GM19043 (cell line): ENCODE results near the gene COQ2.
"Not testable (repeated sequence)": the region's sequence is repeated elsewhere in the genome, so short reads cannot be mapped to it uniquely, and the experiment has no call there.

Source experiments
- ATAC-seq: cut with Tn5 transposase; IDR thresholded peaks from one replicate; pipeline ENCODE4 v1.9.1; 2021; ENCODE audit warnings: low read depth; ENCODE audit not compliant: unreplicated experiment

The COQ2 gene

DNA sequence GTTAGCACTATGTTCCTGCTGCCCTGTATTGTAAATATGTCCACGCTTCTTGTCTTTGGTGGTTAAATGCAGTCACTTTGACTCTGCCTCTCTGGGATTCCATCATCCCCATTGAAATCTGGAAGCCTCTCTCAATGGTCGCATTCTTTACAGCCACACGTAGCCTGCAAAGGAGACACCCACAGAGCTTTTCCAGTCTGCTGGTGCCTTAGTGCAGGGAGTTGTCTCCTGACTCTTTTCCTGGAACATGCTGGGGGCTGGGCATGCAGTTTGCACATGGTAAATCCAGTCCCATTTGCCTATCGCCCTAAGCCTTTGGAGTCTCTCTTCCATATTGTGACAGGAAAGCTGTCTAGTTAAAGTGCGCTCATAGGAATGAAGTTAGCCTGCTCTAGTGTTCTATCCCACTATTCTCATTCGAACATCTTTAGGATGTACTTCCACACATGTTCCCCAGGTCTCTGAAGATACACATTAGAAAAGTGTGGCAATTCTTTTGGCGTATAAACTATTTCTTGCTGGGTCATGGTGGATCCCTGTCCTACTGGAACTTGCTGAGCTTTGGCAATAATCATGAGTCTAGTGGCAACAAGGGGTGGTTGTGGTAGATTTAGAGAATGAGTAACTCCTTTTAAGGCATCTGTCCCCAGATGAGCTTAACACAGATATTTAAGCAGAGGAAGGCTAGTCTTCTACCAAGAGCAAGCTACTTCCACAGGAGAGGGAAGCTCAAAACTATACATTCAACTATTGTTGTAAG lies 33.7 kb downstream of the COQ2 start:
- no peak for ATAC-seq

DNA sequence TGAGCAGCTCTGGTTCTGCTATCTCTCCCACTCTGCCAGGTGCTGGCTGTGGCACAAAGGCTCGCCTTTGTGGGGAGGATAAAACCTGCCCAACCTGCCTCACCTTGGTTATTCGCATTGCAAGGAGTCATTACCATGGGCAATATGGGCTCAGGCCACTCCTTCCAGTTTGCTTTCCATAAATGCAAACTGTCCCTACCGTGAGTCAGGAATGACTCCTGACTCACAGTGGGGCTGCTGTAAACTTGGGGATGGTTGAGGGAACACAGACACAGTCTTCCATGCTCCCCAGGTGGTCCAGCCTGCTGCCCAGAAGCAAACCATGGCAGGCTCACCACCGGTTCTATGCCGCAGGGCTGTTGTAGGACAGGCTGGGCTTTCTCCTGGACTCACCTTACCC lies 36.1 kb downstream of the COQ2 start:
- no peak for ATAC-seq

DNA sequence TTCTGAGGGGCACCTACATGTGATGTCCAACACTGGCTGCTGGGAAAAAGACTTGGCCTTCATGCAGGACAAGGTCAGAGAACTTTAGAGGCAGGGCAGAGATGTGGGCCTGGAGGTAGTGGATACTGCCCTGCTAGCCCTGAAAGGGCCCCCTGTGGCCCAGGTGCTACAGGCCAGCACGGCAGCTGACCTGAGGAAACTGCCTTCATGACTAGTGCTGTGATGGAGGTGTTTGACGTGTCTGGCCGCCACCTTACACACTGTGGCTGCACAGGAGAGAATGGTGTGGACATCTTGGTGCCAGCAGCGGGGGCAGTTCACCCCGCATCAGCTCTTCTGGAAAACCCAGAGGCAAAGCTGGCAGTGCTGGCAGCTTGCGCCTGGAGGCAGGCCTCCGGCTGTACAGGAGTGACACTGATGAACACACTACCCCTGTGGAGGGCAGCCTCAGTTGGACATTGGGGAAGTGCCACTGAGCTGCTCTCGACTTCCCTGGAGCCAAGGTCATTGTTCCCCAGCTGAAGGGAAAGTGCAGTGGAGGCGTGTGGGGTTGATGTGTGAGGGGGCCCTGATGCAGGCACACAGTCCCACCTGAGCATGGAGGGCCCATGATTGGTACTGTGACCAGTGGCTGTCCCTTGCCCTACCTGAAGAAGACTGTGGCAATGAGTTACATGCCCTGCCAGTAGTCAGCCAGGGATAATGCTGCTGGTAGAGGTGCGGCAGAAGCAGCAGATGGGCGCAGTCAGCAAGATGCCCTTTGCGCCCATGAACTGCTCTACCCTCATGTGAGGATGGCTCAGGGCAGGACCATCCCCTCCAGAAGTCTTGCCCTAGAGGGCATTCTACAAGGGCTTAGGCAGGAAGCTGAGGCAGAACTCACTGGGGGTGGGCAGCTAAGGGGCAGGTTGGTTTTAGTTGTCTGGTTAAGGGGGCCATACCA lies 36.9 kb downstream of the COQ2 start:
- ATAC-seq = no peak

GRCh38 chr4:83241132-83241531 lies 43.5 kb downstream of the COQ2 start:
- ATAC-seq = no peak

- ATAC-seq = peak; percentile 91
These were observed 44.2 kb downstream of the COQ2 start for GRCh38 chr4:83240379-83240875.

DNA sequence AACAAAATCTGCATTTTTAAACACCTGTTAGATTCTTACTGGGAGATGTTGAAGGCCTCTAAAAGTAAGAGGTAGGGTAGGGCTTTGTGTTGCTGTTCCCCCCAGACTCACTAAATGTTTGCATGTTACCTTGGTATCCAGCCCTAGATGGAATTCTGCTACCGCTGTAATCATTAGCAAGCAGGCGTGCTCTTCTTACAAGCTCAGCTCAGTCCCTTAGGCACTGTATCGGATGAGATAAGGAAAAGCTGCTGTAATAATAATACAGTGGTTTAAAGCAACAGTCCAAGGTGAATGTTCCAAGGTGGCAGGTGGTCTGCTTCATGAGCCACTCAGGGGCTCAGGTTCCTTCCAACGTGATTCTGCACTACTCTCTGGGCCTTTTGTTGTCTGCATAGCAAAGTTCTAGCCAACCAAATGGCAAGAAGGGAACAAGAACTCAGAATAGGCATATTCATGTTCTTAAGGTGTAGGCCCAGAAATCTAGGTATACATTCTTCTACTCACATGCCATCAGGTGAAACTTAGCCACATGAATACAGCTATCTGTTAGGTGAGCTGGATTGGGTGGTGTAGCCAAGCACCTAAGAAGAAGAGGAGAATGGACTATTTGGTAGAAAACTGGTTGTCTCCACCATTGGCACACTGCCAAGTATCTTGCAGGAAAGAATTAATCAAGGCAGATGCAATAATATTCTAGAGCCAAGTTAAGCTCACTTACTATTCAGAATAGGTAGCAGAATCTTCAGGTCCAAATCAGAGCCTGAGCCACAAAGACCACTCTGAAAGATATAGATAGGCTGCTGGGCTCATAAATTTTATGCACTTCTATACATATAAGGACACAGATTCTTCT lies 46.0 kb downstream of the COQ2 start:
- no peak for ATAC-seq

DNA sequence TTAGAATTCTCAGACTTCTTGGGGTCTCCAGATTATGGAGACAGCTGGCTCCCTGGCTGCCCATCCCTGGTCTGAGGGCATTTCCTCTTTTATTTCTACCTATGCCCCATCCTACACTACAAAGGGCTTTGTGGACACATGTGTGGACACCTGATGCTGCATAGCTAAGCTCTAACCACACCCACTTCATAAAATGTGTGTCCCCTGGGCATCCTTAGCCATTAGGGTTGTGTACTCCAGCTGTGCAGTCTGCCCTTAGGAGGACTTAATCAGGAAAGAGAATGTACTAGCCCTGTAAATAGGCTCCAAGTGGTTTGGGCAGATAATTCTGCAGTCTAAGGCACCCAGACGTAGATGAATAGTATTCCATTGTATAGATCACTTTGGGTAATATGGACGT lies 47.0 kb downstream of the COQ2 start:
- ATAC-seq = no peak

DNA sequence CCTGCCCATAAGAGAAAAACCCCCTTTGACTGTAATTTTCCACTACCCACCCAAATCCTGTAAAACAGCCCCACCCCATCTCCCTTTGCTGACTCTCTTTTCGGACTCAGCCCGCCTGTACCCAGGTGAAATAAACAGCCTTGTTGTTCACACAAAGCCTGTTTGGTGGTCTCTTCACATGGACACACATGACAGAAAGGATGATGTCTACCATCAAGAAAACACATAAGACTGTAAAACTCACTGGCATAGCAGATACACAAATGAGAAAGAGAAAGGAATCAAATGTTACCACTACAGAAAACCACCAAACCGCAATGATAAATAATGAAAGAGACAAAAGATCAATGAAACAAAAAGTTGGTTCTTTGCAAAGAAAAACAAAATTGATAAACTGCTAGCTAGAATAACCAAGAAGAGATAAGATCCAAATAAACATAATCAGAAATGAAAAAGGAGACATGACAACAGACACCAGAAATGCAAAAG lies 48.9 kb downstream of the COQ2 start:
- ATAC-seq = not testable (repeated sequence)

- no peak for ATAC-seq
These were observed 49.5 kb downstream of the COQ2 start for GRCh38 chr4:83234902-83235644.

DNA sequence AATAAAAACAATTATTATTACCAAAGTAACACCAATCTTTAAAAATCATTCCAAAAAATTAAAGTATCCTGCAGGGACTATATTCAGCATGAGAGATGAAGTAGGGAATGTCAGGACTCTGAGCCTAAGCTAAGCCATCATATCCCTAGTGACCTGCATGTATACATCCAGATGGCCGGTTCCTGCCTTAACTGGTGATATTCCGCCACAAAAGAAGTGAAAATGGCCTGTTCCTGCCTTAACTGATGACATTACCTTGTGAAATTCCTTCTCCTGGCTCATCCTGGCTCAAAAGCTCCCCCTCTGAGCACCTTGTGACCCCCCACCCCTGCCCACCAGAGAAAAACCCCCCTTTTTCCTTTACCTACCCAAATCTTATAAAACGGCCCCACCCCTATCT lies 50.2 kb downstream of the COQ2 start:
- ATAC-seq = not testable (repeated sequence)

GRCh38 chr4:83232082-83232481 lies 52.5 kb downstream of the COQ2 start:
- ATAC-seq = no peak

DNA sequence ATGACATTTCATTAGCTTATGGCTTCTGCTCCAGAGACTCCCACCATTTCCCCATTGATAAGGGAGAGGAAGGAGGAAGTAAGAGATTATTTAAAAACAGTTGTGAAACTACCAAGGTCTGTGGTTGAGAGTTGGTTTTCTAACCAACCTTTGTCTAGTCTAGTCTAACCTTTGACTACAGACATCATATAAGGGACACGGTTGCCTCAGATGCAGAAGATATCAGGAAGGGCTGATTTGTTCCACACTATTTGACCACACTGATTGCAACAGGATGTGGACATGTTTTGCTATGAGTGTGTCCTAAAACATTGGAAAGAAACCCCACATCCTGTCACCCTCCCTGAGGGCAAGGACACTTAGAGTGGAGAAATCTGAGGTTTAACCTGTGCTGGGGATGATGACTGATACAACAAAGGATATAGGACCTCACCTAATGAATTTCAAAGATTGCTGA lies 53.0 kb downstream of the COQ2 start:
- ATAC-seq = peak; percentile 72

- no peak for ATAC-seq
These were observed 53.7 kb downstream of the COQ2 start for GRCh38 chr4:83230928-83231327.

GRCh38 chr4:83229791-83230190 lies 54.8 kb downstream of the COQ2 start:
- no peak for ATAC-seq

- no peak for ATAC-seq
These were observed 56.4 kb downstream of the COQ2 start for GRCh38 chr4:83228231-83228630.

DNA sequence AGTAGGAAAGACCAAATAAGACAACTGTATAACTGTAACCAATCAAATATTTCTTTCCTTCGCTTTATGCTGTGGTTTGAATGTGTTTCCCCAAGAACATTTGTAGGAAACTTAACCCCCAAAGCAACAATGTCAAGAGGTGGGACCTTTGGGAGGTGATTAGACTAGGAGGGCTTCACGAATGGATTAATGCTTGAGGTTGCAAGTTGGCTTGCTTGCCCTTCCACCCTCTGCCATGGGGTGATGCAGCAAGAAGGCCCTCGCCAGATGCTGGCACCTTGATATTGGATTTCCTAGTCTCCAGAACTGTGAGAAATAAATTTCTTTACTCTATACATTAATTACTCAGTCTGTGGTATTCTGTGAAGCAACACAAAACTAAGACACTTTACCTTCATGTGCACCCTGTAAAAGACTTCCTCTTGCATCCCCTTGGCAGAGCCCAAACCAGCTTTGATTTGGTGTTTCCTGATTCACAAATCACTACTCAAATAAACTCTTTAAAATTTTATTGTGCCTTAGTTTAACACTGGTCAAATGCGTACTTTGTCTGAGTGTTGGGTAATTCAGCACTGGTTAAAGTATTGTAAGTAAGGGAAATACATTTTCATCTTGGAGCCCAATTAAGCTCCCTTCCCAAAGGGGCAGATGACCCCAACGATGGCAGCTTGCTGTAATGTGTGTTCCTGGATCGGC lies 59.9 kb downstream of the COQ2 start:
- ATAC-seq = no peak

GRCh38 chr4:83223781-83224180 lies 60.8 kb downstream of the COQ2 start:
- no peak for ATAC-seq

- ATAC-seq = peak; percentile 39
These were observed 62.6 kb downstream of the COQ2 start for GRCh38 chr4:83221897-83222441.
